H9 (cell line): ENCODE results near the gene MYH14. TPM values are rescaled to one million over a fixed set of nuclear protein-coding genes. Genes with fewer than 3 reads are reported as not detected.

Source experiments
- DNase-seq: peaks from one replicate; pipeline ENCODE4 v3.0.0-alpha.2; 2017
- H2AFZ ChIP-seq: one replicate; pipeline ENCODE4 v1.6.1; 2013; ENCODE audit warnings: mild to moderate bottlenecking, low read length, control low read depth, moderate library complexity
- H2AK5ac ChIP-seq: 2 replicates; pipeline ENCODE4 v1.6.1; 2013; ENCODE audit warnings: low read length, control low read depth, mixed read lengths; ENCODE audit not compliant: insufficient read length
- H2BK120ac ChIP-seq: one replicate; pipeline ENCODE4 v1.6.1; 2013; ENCODE audit warnings: low read depth, mild to moderate bottlenecking, low read length, control low read depth, inconsistent platforms; ENCODE audit not compliant: poor library complexity, severe bottlenecking
- H2BK12ac ChIP-seq: 2 replicates; pipeline ENCODE4 v1.6.1; 2013; ENCODE audit warnings: low read length, control low read depth, mixed read lengths, low read depth; ENCODE audit not compliant: insufficient read length
- H2BK15ac ChIP-seq: 2 replicates; pipeline ENCODE4 v1.6.1; 2013; ENCODE audit warnings: low read depth, low read length, control low read depth
- H2BK20ac ChIP-seq: one replicate; pipeline ENCODE4 v1.6.1; 2013; ENCODE audit warnings: low read depth, mild to moderate bottlenecking, low read length, control low read depth, inconsistent platforms; ENCODE audit not compliant: poor library complexity, severe bottlenecking
- H2BK5ac ChIP-seq: 2 replicates; pipeline ENCODE4 v1.6.1; 2013; ENCODE audit warnings: low read length, control low read depth, mixed read lengths; ENCODE audit not compliant: insufficient read length
- H3K14ac ChIP-seq: 2 replicates; pipeline ENCODE4 v1.6.1; 2013; ENCODE audit warnings: low read length, control low read depth; ENCODE audit not compliant: insufficient read depth
- H3K18ac ChIP-seq: 2 replicates; pipeline ENCODE4 v1.6.1; 2013; ENCODE audit warnings: low read depth, mild to moderate bottlenecking, mixed read lengths, low read length, control low read depth; ENCODE audit not compliant: insufficient read length
- H3K23ac ChIP-seq: 2 replicates; pipeline ENCODE4 v1.6.1; 2013; ENCODE audit warnings: low read length, control low read depth, mixed read lengths, low read depth; ENCODE audit not compliant: insufficient read length
- H3K23me2 ChIP-seq: 2 replicates; pipeline ENCODE4 v1.6.1; 2013; ENCODE audit warnings: low read depth, mild to moderate bottlenecking, mixed read lengths, low read length, control low read depth; ENCODE audit not compliant: insufficient read length, poor library complexity, severe bottlenecking
- H3K27ac ChIP-seq: 2 replicates; pipeline ENCODE4 v1.5.1; 2013; ENCODE audit warnings: low read length, control low read depth, mixed read lengths, low read depth; ENCODE audit not compliant: insufficient read length
- H3K27me3 ChIP-seq: 2 replicates; pipeline ENCODE4 v1.6.1; 2013; ENCODE audit warnings: low read length, control low read depth, inconsistent platforms; ENCODE audit not compliant: insufficient read depth
- H3K4ac ChIP-seq: 2 replicates; pipeline ENCODE4 v1.6.1; 2013; ENCODE audit warnings: low read depth, mild to moderate bottlenecking, control low read depth, inconsistent platforms, low read length, moderate library complexity
- H3K4me1 ChIP-seq: 2 replicates; pipeline ENCODE4 v1.6.1; 2013; ENCODE audit warnings: low read length, control low read depth, inconsistent platforms; ENCODE audit not compliant: insufficient read depth
- H3K4me2 ChIP-seq: 2 replicates; pipeline ENCODE4 v1.6.1; 2013; ENCODE audit warnings: low read length, control low read depth, mixed read lengths; ENCODE audit not compliant: insufficient read length, insufficient read depth
- H3K56ac ChIP-seq: 2 replicates; pipeline ENCODE4 v1.6.1; 2013; ENCODE audit warnings: low read depth, mild to moderate bottlenecking, mixed read lengths, low read length, control low read depth; ENCODE audit not compliant: insufficient read length
- H3K79me1 ChIP-seq: 2 replicates; pipeline ENCODE4 v1.6.1; 2013; ENCODE audit warnings: low read depth, mild to moderate bottlenecking, moderate library complexity, low read length, control low read depth, inconsistent platforms; ENCODE audit not compliant: insufficient read depth, poor library complexity, severe bottlenecking
- H3K79me2 ChIP-seq: 2 replicates; pipeline ENCODE4 v1.6.1; 2013; ENCODE audit warnings: low read length, control low read depth, inconsistent platforms; ENCODE audit not compliant: insufficient read depth
- H3K9ac ChIP-seq: 2 replicates; pipeline ENCODE4 v1.6.1; 2013; ENCODE audit warnings: low read length, control low read depth, mixed read lengths; ENCODE audit not compliant: insufficient read length; ENCODE audit errors: extremely low read depth
- H3K9me3 ChIP-seq: one replicate; pipeline ENCODE4 v1.6.1; 2013; ENCODE audit warnings: low read depth, low read length, inconsistent platforms; ENCODE audit not compliant: control insufficient read depth
- H3T11ph ChIP-seq: one replicate; pipeline ENCODE4 v1.6.1; 2013; ENCODE audit warnings: mild to moderate bottlenecking, low read length, control low read depth, inconsistent platforms
- H4K20me1 ChIP-seq: one replicate; pipeline ENCODE4 v1.6.1; 2013; ENCODE audit not compliant: control insufficient read depth, insufficient read length, insufficient read depth
- H4K5ac ChIP-seq: 2 replicates; pipeline ENCODE4 v1.6.1; 2013; ENCODE audit warnings: low read depth, mild to moderate bottlenecking, mixed read lengths, low read length, control low read depth; ENCODE audit not compliant: insufficient read length
- H4K8ac ChIP-seq: replicated peaks from 2 replicates; pipeline ENCODE4 v1.6.1; 2013; ENCODE audit warnings: low read length, control low read depth, mixed read lengths, low read depth; ENCODE audit not compliant: insufficient read length
- H4K91ac ChIP-seq: 2 replicates; pipeline ENCODE4 v1.6.1; 2013; ENCODE audit warnings: low read depth, mild to moderate bottlenecking, moderate library complexity, mixed read lengths, low read length, control low read depth; ENCODE audit not compliant: insufficient read length
- H3K27ac Mint-ChIP-seq, 3 experiments: 2 replicates in 2 of 3; 3 replicates in 1 of 3; pipeline ENCODE4 v1.8.0; 2020 to 2021; ENCODE audit warnings: mixed read lengths in 3 of 3, mild to moderate bottlenecking in 1 of 3, moderate library complexity in 1 of 3
- H3K27me3 Mint-ChIP-seq: 2 replicates; pipeline ENCODE4 v1.8.0; 2021; ENCODE audit warnings: low read depth, mild to moderate bottlenecking, moderate library complexity, mixed read lengths
- H3K36me3 Mint-ChIP-seq, 3 experiments: 2 replicates in 2 of 3; 3 replicates in 1 of 3; pipeline ENCODE4 v1.8.0; 2020 to 2021; ENCODE audit warnings: low read depth in 3 of 3, mixed read lengths in 3 of 3; ENCODE audit not compliant: insufficient read depth in 1 of 3
- H3K4me1 Mint-ChIP-seq, 2 experiments: 2 replicates each; pipeline ENCODE4 v1.8.0; 2020; ENCODE audit warnings: mixed read lengths in 2 of 2
- H3K4me3 Mint-ChIP-seq, 2 experiments: 2 replicates in 1 of 2; 3 replicates in 1 of 2; pipeline ENCODE4 v1.8.0; 2020 to 2021; ENCODE audit warnings: mild to moderate bottlenecking in 2 of 2, mixed read lengths in 2 of 2, moderate library complexity in 1 of 2
- H3K9me3 Mint-ChIP-seq, 2 experiments: 2 replicates in 1 of 2; 3 replicates in 1 of 2; pipeline ENCODE4 v1.8.0; 2020; ENCODE audit warnings: mild to moderate bottlenecking in 2 of 2, mixed read lengths in 2 of 2, moderate library complexity in 1 of 2
- CTCF ChIP-seq: fragments of 200-600 bp; sonication (generic); conservative IDR thresholded peaks from 3 replicates; pipeline ENCODE4 v1.8.0; 2021; ENCODE audit warnings: antibody characterized with exemption, mild to moderate bottlenecking
- WGBS: extraction: QIAGEN DNeasy Blood & Tissue Kit; methylation state at CpG from one replicate; pipeline ENCODE4 v1.1.7; 2013; ENCODE audit warnings: missing lambda C conversion rate, low lambda C conversion rate, mixed read lengths; ENCODE audit not compliant: insufficient read length; ENCODE audit errors: extremely low coverage; 5-methylcytosine and 5-hydroxymethylcytosine counted together
- total RNA-seq: library from RNA; stranded (reverse); gene quantifications from 2 replicates; pipeline ENCODE4 v1.2.1, GENCODE V29; 2021

MYH14 gene
- total RNA-seq, 1 experiment from 2014 or later: 27.7 TPM

GRCh38 chr19:50328873-50329145, 125.4 kb downstream of the MYH14 start:
- Histone ChIP-seq H4K91ac (no peak overlapping the region), H4K8ac (no peak overlapping the region), H2AFZ (no peak overlapping the region), H3K23me2 (peaks cover 31% of the 10 kb centered on the region), H2BK12ac (no peak overlapping the region), H2BK15ac (no peak overlapping the region), H3K23ac (no peak overlapping the region), H3K79me1 (no peaks in the 10 kb centered on the region), H3K27ac (no peak overlapping the region), H3K27me3 (peaks cover 8% of the 10 kb centered on the region; the same call in 1 of the 2 replicates), H3K56ac (no peak overlapping the region), H2AK5ac (no peak overlapping the region), H3T11ph (no peak overlapping the region), H2BK20ac (no peak overlapping the region), H3K9ac (no peak overlapping the region), H3K14ac (no peak overlapping the region), H2BK120ac (no peak overlapping the region), H3K4me1 (peaks cover 6% of the 10 kb centered on the region; the same call in 1 of the 2 replicates), H4K5ac (no peak overlapping the region), H4K20me1 (no peaks in the 10 kb centered on the region), H3K4me2 (no peak overlapping the region), H2BK5ac (no peak overlapping the region), H3K9me3 (no peaks in the 10 kb centered on the region), H3K79me2 (no peaks in the 10 kb centered on the region), H3K4ac (no peak overlapping the region), H3K18ac (no peak overlapping the region)
- Mint-ChIP-seq H3K4me1 (peaks cover 50 to 51% of the 10 kb centered on the region in 2 experiments), H3K36me3 (peaks cover under 1 to 6% (median 2%) of the 10 kb centered on the region in 3 experiments), H3K4me3 (peak overlapping the region in 1 of 2 experiments; percentile 92; a peak in 2 of 5 replicates), H3K9me3 (peaks cover 3 to 5% of the 10 kb centered on the region in 2 experiments; a peak in 3 of 5 replicates), H3K27me3 (peaks cover 28% of the 10 kb centered on the region), H3K27ac (no peak overlapping the region)
- WGBS: no CpG with 5 or more reads among the region's 40 CpGs
- DNase-seq: no peak
- no peak for TF ChIP-seq CTCF
